Aorta (tissue), 5 donors: Measurements from ENCODE around the gene CEBPA. TPM values are rescaled to one million over a fixed set of nuclear protein-coding genes. Genes with fewer than 3 reads are reported as not detected.

ENCODE experiments used
- ATAC-seq: fragments of 200-7000 bp; cut with Tn5 transposase; one replicate; pipeline ENCODE4 v1.9.1; 2022; ENCODE audit warnings: moderate library complexity; ENCODE audit not compliant: low FRiP score
- DNase-seq, 2 donors: peaks; one replicate each; pipeline ENCODE4 v3.0.0-alpha.2; 2020
- H3K27ac ChIP-seq, 2 donors: one replicate each; pipeline ENCODE4 v1.5.1; 2013; ENCODE audit warnings: low read length in 2 of 2, mild to moderate bottlenecking in 2 of 2, moderate library complexity in 2 of 2, control low read depth in 1 of 2, inconsistent platforms in 1 of 2, low read depth in 1 of 2
- H3K27me3 ChIP-seq, 2 donors: one replicate each; pipeline ENCODE4 v1.6.1; 2013; ENCODE audit warnings: control low read depth in 1 of 2, low read length in 1 of 2, mild to moderate bottlenecking in 1 of 2, moderate library complexity in 1 of 2; ENCODE audit not compliant: insufficient read depth in 2 of 2, control insufficient read depth in 1 of 2
- H3K36me3 ChIP-seq, 2 donors: one replicate each; pipeline ENCODE4 v1.6.1; 2013; ENCODE audit warnings: control low read depth in 1 of 2, low read length in 1 of 2, mild to moderate bottlenecking in 1 of 2; ENCODE audit not compliant: insufficient read depth in 2 of 2, control insufficient read depth in 1 of 2
- H3K4me1 ChIP-seq, 2 donors: one replicate each; pipeline ENCODE4 v1.6.1; 2013; ENCODE audit warnings: low read length in 2 of 2, control low read depth in 1 of 2, mild to moderate bottlenecking in 1 of 2, moderate library complexity in 1 of 2; ENCODE audit not compliant: insufficient read depth in 2 of 2, control insufficient read depth in 1 of 2
- H3K4me3 ChIP-seq, 2 donors: one replicate each; pipeline ENCODE4 v1.5.1; 2013; ENCODE audit warnings: low read length in 2 of 2, control low read depth in 1 of 2, mild to moderate bottlenecking in 1 of 2
- H3K9me3 ChIP-seq: one replicate; pipeline ENCODE4 v1.6.1; 2013; ENCODE audit warnings: mild to moderate bottlenecking, low read length; ENCODE audit not compliant: control insufficient read depth
- WGBS, 2 donors: extraction: QIAGEN DNeasy Blood & Tissue Kit; methylation state at CpG; one replicate each; pipeline ENCODE4 v1.1.7; 2013; 5-methylcytosine and 5-hydroxymethylcytosine counted together
- intact Hi-C, 2 donors: fragments of 100-400 bp; cut with DNase I; formaldehyde crosslinking; loops; one replicate each; pipeline versions ENCODE4 v1.14.2 to v1.15.0; 2022
- polyA plus RNA-seq, 2 donors: library from polyadenylated mRNA; stranded (reverse); fragments of 200-250 nt; gene quantifications; one replicate each; pipeline ENCODE4 v1.2.3, GENCODE V29; 2013
- total RNA-seq, 2 donors: library from RNA; stranded (reverse); fragmentation: NEBNext Ultra II Directional; extraction: Animal tissue kit (Norgen Biotek cat#: 25700); gene quantifications; one replicate each; pipeline ENCODE4 v1.2.1, GENCODE V29; 2021
- donor health status: healthy with polysubstance abuse.
- donor health status: Bipolar disorder and iron deficiency.
- donor health status: DM: no; HTN: no; CAD: no.
- donor health status: DM: no; HTN: no; CAD: no.
- donor health status: DM: yes; HTN: yes; CAD: no.

CEBPA gene
- total and polyA plus RNA-seq, 4 donors: 1.0 to 14.3 (median 8.2) TPM

DNA sequence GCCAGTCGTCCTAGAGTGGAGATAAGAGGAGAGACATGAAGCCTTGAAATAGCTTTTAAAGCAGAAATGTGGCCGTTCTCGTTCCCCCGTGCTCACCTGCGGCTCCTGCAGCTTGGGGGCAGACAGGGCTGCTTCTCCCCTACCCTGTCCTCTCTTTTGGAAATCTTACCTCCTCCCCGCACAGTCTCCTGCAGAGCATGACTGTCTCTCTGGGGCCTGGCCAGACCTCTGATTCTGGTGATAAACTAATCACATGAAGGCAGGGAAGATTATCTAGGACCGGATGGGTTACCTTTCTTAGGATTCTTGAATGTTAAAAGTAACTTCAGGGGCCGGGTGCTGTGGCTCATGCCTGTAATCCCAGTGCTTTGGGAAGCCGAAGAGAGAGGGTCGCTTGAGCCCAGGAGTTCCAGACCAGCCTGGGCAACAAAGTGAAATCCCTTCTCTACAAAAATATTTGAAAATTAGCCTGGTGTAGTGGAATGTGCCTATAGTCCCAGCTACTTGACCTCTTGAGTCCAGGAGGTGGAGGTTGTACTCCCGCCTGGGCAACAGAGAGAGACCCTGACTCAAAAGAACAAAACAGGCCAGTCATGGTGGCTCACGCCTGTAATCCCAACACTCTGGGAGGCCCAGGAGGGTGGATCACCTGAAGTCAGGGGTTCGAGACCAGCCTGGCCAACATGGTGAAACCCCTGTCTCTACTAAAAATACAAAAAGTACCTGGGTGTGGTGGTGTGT, 8.1 kb downstream of the CEBPA start:
- no peak overlapping the region for H3K4me3 ChIP-seq
- no peak overlapping the region for H3K27ac ChIP-seq
- peaks cover 2% of the 10 kb centered on the region for H3K9me3 ChIP-seq
- H3K4me1 ChIP-seq: no peaks in the 10 kb centered on the region
- ATAC-seq (no peak), DNase-seq (no peak)
- intact Hi-C loops: no loop called here
- H3K36me3 ChIP-seq: no peaks in the 10 kb centered on the region
- no peaks in the 10 kb centered on the region for H3K27me3 ChIP-seq
- WGBS, 2 donors: 78% methylated on average over 13 of the region's 13 CpGs

DNA sequence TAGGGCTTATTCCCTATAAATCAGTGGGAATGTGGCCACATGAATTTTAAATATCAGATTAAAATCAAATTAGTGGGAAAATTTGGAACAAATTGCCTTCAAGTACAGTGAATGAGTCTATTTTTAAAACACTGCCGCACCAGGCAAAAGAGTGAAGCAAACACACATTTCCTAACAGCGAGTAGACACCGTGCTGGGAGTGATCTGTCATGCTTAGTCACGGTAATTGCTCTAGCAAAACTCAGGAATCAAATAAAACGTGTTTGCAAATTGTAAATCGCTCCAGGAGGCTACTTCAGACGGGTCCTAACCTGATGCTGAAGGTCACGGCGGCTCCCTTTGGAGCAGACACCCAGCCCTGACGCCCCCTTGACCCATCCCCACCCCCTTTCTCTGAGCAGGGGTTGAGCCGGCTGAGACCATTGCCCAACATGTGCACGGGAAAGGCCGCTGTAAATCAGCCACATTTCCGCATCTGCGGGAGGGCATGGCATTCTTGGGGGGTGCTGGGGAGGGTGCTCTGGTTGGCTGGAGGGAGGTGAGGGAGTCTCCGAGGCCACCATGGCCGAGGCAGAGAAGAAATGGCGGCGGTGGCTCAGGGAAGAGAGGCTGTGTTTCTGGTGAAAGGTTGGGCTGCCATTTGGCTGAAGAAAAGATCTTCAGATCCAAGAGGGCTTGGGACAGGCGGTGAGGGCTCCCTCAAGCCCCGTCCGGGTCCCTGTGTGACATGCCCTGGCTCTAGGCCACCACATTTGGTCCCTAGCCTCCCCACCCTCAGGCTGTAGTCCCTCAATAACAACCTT, 8.9 kb downstream of the CEBPA start:
- intact Hi-C loops: no loop called here

DNA sequence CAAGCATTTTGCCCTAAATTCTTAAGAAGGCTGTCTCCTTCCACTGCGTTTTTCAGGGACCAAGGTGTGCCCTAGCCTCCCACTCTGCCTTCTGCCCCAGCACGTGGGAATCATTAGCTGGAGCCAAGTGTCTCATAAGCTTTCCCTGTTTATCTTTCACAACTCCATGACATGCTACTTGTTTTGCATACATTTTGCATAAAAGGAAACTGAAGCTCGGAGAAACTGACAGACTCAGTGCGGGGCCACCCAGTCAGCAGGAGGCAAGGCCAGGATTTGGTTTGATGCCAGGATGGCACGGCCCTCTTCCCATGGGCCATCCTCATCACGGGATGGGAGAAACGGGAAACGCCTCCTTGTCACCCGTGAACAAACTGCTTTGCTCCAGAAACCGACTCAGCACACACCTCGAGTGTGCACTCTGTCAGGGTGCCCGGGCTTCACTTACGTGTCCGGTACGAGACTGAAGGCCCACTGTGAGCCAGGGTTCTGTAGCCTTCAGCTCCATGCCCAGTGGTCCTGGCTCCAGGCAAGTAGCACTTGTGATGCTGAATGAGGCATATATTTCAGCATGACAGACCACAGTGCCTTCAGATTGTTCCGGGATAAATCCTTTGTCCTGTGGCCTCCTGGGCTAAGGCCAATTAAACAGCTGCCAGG, 9.6 kb downstream of the CEBPA start:
- 61 to 68% methylated on average over 16 of the region's 16 CpGs for WGBS, 2 donors
- intact Hi-C loops: no loop called here
- Histone ChIP-seq H3K27ac (no peak overlapping the region), H3K27me3 (no peaks in the 10 kb centered on the region), H3K4me3 (no peak overlapping the region), H3K9me3 (peaks cover 2% of the 10 kb centered on the region), H3K36me3 (no peaks in the 10 kb centered on the region), H3K4me1 (no peaks in the 10 kb centered on the region)
- ATAC-seq (no peak), DNase-seq (peak; percentile 46 to 71)

More for the DNA sequence above, 8.9 kb downstream of the CEBPA start:
- H3K4me3 ChIP-seq: no peak overlapping the region
- H3K36me3 ChIP-seq: no peaks in the 10 kb centered on the region
- ATAC-seq: peak; percentile 51
- no peak overlapping the region for H3K27ac ChIP-seq
- peaks cover 2% of the 10 kb centered on the region for H3K9me3 ChIP-seq
- WGBS, 2 donors: 14 to 17% methylated on average over 22 of the region's 22 CpGs
- H3K4me1 ChIP-seq: no peaks in the 10 kb centered on the region
- no peaks in the 10 kb centered on the region for H3K27me3 ChIP-seq
- peak in 1 of 2 donors; percentile 65 for DNase-seq

DNA sequence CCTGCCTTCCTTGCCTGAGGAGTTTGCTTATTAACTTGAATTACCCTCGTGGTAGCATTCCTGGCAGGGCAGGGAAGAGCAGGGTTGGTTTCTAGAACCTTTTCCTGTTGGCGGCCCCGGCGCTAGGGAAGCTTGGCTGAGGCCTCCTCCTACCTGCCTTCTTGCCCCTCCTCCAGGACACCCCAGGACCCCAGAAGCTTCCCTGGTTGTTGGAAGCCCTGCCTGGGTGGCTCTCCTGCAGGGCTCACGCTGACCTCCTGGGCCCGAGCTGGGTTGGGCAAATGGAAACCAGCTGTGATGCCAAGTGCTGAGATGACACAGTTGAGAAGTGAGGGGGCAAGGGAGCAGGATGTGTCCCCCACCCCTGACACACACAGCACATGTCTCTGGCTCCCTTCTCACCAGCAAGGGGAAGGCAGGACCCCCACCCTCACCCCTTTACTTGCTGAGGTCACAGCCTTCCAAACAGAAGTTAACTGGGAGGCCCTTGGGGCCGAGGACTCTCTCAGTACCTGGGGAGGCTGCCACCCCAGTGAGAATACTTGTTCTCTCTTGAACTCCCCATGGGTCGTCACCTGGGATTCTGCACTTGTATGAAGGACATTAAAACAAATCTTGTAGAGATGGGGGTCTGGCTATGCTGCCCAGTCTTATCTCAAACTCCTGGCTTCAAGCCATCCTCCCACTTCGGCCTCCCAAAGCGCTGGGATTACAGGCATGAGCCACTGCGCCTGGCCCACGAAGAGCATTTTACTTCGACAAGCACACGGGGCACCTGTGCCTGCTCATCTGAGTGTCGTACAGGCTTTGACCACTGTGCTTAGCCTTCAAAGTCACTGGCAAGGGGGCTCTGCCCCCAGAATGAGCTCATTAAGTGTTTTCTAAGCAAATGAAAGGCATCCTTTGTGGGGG, 10.5 kb downstream of the CEBPA start:
- WGBS, 2 donors: 86 to 87% methylated on average over 15 of the region's 15 CpGs
- Histone ChIP-seq H3K27me3 (no peaks in the 10 kb centered on the region), H3K36me3 (no peaks in the 10 kb centered on the region), H3K27ac (no peak overlapping the region), H3K4me1 (no peaks in the 10 kb centered on the region), H3K9me3 (peaks cover 4% of the 10 kb centered on the region), H3K4me3 (no peak overlapping the region)
- no peak for ATAC-seq
- intact Hi-C loops: no loop called here
- peak; percentile 21 to 67 for DNase-seq

DNA sequence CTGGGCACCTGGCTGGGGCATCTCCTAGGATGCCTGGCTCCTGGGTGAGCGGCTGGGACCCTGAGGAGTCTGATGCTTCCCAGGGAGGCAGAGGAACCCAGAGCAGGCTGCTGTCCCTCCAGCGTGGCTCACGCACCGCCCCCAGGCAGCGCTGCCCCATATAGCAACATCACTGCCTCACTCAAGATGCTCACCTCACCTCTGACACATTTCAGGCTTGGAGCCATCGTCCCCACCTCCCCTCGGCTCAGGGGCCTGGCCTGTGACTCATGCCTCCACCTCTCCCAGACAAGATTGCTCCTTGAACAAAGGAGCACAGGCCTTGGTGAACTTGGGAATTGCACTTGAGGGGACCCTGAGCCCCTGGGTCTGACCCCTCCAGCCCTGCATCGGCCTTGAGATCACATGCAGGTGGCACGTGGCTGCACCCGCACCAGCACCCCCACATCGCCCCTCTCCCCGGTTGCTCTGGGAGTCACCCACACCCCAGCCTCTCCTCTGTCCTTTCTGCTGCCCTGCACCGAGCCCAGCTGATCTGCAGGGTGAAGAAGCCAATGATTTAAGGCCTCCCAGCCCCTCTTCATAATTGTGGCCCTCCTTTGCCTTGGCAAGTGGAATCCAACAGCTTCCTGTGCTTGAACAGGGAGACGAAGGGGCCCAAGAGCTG, 11.2 kb downstream of the CEBPA start:
- H3K27me3 ChIP-seq: no peaks in the 10 kb centered on the region
- H3K4me1 ChIP-seq: no peaks in the 10 kb centered on the region
- H3K27ac ChIP-seq: no peak overlapping the region
- H3K36me3 ChIP-seq: no peaks in the 10 kb centered on the region
- DNase-seq (peak in 1 of 2 donors; percentile 50), ATAC-seq (no peak)
- peaks cover 4% of the 10 kb centered on the region for H3K9me3 ChIP-seq
- 86 to 89% methylated on average over 14 of the region's 14 CpGs for WGBS, 2 donors
- intact Hi-C loops: no loop called here
- no peak overlapping the region for H3K4me3 ChIP-seq

DNA sequence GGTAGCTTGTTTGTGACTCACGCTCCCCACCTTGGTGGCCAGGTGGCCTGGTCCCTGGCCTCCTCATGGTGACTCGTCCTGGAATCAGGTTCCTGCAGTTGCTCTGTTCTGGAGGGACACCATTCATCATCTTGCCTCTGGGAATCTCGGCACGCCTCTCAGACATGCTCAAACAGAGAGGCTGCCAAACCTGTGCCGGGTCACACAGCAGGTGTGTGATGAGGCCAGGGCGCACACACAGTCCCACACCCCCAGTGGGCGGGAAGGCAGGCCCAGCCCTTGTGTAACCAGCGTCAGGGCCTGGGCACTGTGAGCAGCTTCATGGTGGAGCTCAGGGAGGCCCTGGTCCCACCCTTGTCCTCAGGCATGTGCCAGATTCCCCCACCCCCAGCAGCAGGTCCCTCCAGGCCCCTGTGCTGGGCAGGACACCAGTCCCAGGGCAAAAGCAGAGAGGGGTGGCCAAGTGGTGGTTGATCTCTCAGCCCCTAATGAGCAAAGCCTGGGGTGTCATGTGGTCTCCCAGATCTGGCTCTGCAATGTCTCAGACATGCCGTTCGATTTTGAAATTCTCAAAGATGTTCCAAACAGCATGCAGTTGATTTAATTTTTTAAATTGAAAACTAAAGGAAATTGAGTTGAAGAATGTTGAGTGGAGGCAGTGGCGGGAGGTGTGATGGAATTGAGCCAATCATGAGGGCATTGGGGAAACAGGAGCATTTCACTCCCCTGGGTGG, 12.1 kb downstream of the CEBPA start:
- Histone ChIP-seq H3K4me3 (no peak overlapping the region), H3K27me3 (no peaks in the 10 kb centered on the region), H3K36me3 (no peaks in the 10 kb centered on the region), H3K27ac (no peak overlapping the region), H3K4me1 (no peaks in the 10 kb centered on the region), H3K9me3 (peaks cover 4% of the 10 kb centered on the region)
- peak; percentile 43 to 57 for DNase-seq
- 87% methylated on average over 11 of the region's 11 CpGs for WGBS, 2 donors
- intact Hi-C loops: no loop called here
- ATAC-seq: no peak

DNA sequence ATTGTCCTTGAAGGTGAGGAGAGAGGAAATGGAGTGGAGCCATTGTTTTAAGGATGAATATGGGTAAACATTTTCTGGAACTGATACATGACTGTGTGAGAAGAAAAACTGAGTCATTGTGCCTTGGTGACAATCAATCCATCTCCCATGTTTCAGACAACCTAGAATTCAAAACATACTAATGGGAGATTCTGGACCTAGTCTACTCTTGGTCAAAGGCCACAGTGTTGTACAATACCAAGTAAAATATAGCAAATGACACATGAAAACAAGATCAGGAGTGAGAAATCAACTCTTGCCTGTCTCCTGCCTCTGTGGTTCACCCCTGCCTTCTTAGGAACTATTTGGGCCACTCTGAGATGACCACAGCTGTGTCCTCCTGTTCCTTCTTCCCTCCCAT, 13.1 kb downstream of the CEBPA start:
- intact Hi-C loops: no loop called here
- peaks cover 4% of the 10 kb centered on the region for H3K9me3 ChIP-seq
- H3K4me3 ChIP-seq: no peak overlapping the region
- no peak overlapping the region for H3K27ac ChIP-seq
- no peak for ATAC-seq
- H3K27me3 ChIP-seq: no peaks in the 10 kb centered on the region
- no peaks in the 10 kb centered on the region for H3K36me3 ChIP-seq
- no peaks in the 10 kb centered on the region for H3K4me1 ChIP-seq
- no peak for DNase-seq
